HepG2 (cell line): ENCODE data around the gene AGBL3. TPM values are rescaled to one million over a fixed set of nuclear protein-coding genes. Genes with fewer than 3 reads are reported as not detected.
A peak's percentile ranks its signal among the peaks of the same experiment; 100 is the strongest.

ENCODE experiments used
- CC2D1A ChIP-seq: sonication (generic); formaldehyde crosslinking; IDR thresholded peaks from 2 replicates; pipeline ENCODE4 v1.8.1; 2023; ENCODE audit warnings: mild to moderate bottlenecking, missing genetic modification reagents
- HNRNPUL1 ChIP-seq: fragments of 200-400 bp; formaldehyde crosslinking; IDR thresholded peaks from 2 replicates; pipeline ENCODE4 v1.6.1; 2017; ENCODE audit warnings: low read depth, mild to moderate bottlenecking, low read length, moderate library complexity
- IKZF4 ChIP-seq: sonication (generic); formaldehyde crosslinking; IDR thresholded peaks from 2 replicates; pipeline ENCODE4 v1.5.1; 2020; ENCODE audit warnings: borderline replicate concordance, mild to moderate bottlenecking, low read depth, missing genetic modification reagents; ENCODE audit errors: not compliant biosample characterization
- LCORL ChIP-seq, 2 experiments: fragments of 450-650 bp in 1 of 2; sonication (generic) in 1 of 2; formaldehyde crosslinking in 1 of 2; IDR thresholded peaks; 2 replicates each; pipeline versions ENCODE4 v1.5.0 to v1.6.1; 2017 to 2020; ENCODE audit warnings: antibody characterized with exemption in 1 of 2, missing genetic modification reagents in 1 of 2
- MXD4 ChIP-seq: IDR thresholded peaks from 2 replicates; pipeline ENCODE4 v1.6.1; 2016; ENCODE audit warnings: mild to moderate bottlenecking, missing biosample characterization, missing genetic modification reagents
- MYC ChIP-seq: sonication (generic); formaldehyde crosslinking; IDR thresholded peaks from 2 replicates; pipeline ENCODE4 v1.9.0; 2021; ENCODE audit warnings: missing genetic modification reagents, borderline replicate concordance
- NRL ChIP-seq: sonication (generic); formaldehyde crosslinking; IDR thresholded peaks from 2 replicates; pipeline ENCODE4 v1.5.0; 2020; ENCODE audit warnings: missing genetic modification reagents, mild to moderate bottlenecking, moderate library complexity, borderline replicate concordance
- POLR2AphosphoS2 ChIP-seq: IDR thresholded peaks from 2 replicates; pipeline ENCODE4 v1.6.1; 2011; ENCODE audit warnings: low read depth, low read length, improper control_type of control experiment
- TEAD2 ChIP-seq: sonication (generic); formaldehyde crosslinking; IDR thresholded peaks from 2 replicates; pipeline ENCODE4 v1.9.0; 2021; ENCODE audit warnings: missing genetic modification reagents
- WIZ ChIP-seq: sonication (generic); formaldehyde crosslinking; IDR thresholded peaks from 2 replicates; pipeline ENCODE4 v1.5.1; 2020; ENCODE audit warnings: mild to moderate bottlenecking, missing genetic modification reagents
- ZFP41 ChIP-seq: sonication (generic); formaldehyde crosslinking; IDR thresholded peaks from 2 replicates; pipeline ENCODE4 v1.4.0; 2020; ENCODE audit warnings: mild to moderate bottlenecking, missing genetic modification reagents, borderline replicate concordance
- ZNF263 ChIP-seq: sonication (generic); formaldehyde crosslinking; IDR thresholded peaks from 2 replicates; pipeline ENCODE4 v1.4.0; 2020; ENCODE audit warnings: missing genetic modification reagents
- ZNF317 ChIP-seq: sonication (generic); formaldehyde crosslinking; IDR thresholded peaks from 2 replicates; pipeline ENCODE4 v1.5.0; 2020; ENCODE audit warnings: mild to moderate bottlenecking, missing genetic modification reagents
- ZNF570 ChIP-seq: sonication (generic); formaldehyde crosslinking; IDR thresholded peaks from 2 replicates; pipeline ENCODE4 v1.4.0; 2020; ENCODE audit warnings: mild to moderate bottlenecking, missing genetic modification reagents, borderline replicate concordance
- ZNF598 ChIP-seq: sonication (generic); formaldehyde crosslinking; IDR thresholded peaks from 2 replicates; pipeline ENCODE4 v1.5.1; 2020; ENCODE audit warnings: mild to moderate bottlenecking, missing genetic modification reagents, borderline replicate concordance
- ZNF615 ChIP-seq: sonication (generic); formaldehyde crosslinking; IDR thresholded peaks from 2 replicates; pipeline ENCODE4 v1.5.0; 2020; ENCODE audit warnings: mild to moderate bottlenecking, missing genetic modification reagents, borderline replicate concordance
- ZNF644 ChIP-seq: IDR thresholded peaks from 2 replicates; pipeline ENCODE4 v1.6.1; 2016; ENCODE audit warnings: low read depth
- ZNF816 ChIP-seq: sonication (generic); formaldehyde crosslinking; IDR thresholded peaks from 2 replicates; pipeline ENCODE4 v1.8.0; 2022; ENCODE audit warnings: missing genetic modification reagents, mild to moderate bottlenecking, borderline replicate concordance
- polyA plus RNA-seq, 8 experiments: library from polyadenylated mRNA; depleted of rRNA in 3 of 8; stranded (reverse) in 7 of 8; unstranded in 1 of 8; fragments of >200 nt; fragmentation: Illumina TruSeq in 4 of 8; extraction: Trizol in 4 of 8; gene quantifications; 2 replicates each; pipeline versions ENCODE4 v1.2.1 to v1.2.3, GENCODE V29; 2011 to 2016; ENCODE audit warnings: low read depth in 4 of 8, missing spikeins in 1 of 8, mixed read lengths in 1 of 8; ENCODE audit not compliant: insufficient read depth in 1 of 8
- total RNA-seq, 5 experiments: library from RNA; depleted of rRNA; stranded (reverse); fragments of >200 nt; fragmentation: Illumina TruSeq; extraction: Trizol; gene quantifications; 2 replicates each; pipeline ENCODE4 v1.2.3, GENCODE V29; 2016; ENCODE audit warnings: low read depth in 1 of 5
- TF ChIP-seq, protein P1 (sequence below): sonication (generic); formaldehyde crosslinking; IDR thresholded peaks from 2 replicates; pipeline ENCODE4 v1.5.0; 2020; ENCODE audit warnings: missing genetic modification reagents
- TF ChIP-seq, protein P2 (sequence below): sonication (generic); formaldehyde crosslinking; IDR thresholded peaks from 2 replicates; pipeline ENCODE4 v1.4.0; 2020; ENCODE audit warnings: mild to moderate bottlenecking, missing genetic modification reagents
- TF ChIP-seq, protein P3 (sequence below): sonication (generic); formaldehyde crosslinking; IDR thresholded peaks from 2 replicates; pipeline ENCODE4 v1.8.0; 2022; ENCODE audit warnings: mild to moderate bottlenecking, missing genetic modification reagents
- TF ChIP-seq, protein P4 (sequence below), 2 experiments: sonication (generic) in 1 of 2; formaldehyde crosslinking in 1 of 2; IDR thresholded peaks; 2 replicates each; pipeline versions ENCODE4 v1.4.0 to v1.6.1; 2018 to 2020; ENCODE audit warnings: missing genetic modification reagents in 2 of 2, borderline replicate concordance in 1 of 2, low read depth in 1 of 2, mild to moderate bottlenecking in 1 of 2, missing biosample characterization in 1 of 2
- TF ChIP-seq, protein P5 (sequence below): sonication (generic); formaldehyde crosslinking; conservative IDR thresholded peaks from 2 replicates; pipeline ENCODE4 v1.8.0; 2022; ENCODE audit warnings: missing genetic modification reagents

The AGBL3 gene
- total and polyA plus RNA-seq, 2 of the 13 experiments (the other 11 are each of a cell fraction or from before 2014, with no cell fraction given): 2.2 to 7.2 TPM

DNA sequence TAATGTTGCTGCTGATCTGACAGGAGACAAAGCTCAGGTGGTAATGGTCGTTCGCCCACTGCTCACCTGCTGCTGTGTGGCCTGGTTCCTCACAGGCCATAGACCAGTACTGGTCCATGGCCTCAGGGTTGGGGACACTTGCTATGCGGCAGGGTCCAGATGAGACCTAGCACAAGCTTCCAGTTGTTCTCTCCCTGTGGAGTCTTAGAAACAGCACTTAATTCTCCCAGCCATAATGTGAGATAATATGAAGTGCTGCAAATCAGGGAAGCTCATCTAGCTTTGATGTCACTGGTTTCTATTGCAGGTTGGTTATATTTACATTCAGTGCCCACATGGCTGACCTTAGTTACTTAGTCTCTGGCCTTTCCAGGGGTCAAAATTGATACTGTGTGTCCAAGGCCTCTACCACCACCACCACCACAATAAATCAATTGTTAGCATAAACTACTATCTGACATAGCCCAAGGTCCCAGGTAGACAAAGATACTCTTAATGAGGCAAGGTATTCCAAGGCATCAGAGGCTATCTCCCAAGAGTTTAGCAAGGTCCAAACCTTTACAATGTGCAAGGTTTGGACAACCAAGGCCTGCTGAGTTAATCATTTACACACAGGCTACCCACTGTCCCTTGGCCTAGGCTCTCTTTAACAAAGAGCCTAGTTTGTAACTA lies 11.0 kb downstream of the AGBL3 start (continued):
- TF ChIP-seq IKZF4 (CRISPR knock-in tag) (no peak), ZNF317 (CRISPR knock-in tag) (no peak), MYC (peak; percentile 42; the same call in 1 of the 2 replicates), CC2D1A (CRISPR knock-in tag) (no peak), TEAD2 (CRISPR knock-in tag) (no peak), HNRNPUL1 (peak; percentile 91), ZNF570 (CRISPR knock-in tag) (no peak), ZNF598 (CRISPR knock-in tag) (peak; percentile 64; the same call in 1 of the 2 replicates), ZNF816 (CRISPR knock-in tag) (no peak; the same call in 1 of the 2 replicates), POLR2AphosphoS2 (no peak), WIZ (CRISPR knock-in tag) (no peak), ZNF263 (CRISPR knock-in tag) (no peak), ZNF615 (no peak), ZNF644 (peak; percentile 10; the same call in 1 of the 2 replicates), NRL (CRISPR knock-in tag) (no peak), MXD4 (CRISPR knock-in tag) (no peak), LCORL (IDR thresholded peaks at IDR 0.05) (no peak), LCORL (CRISPR knock-in tag; IDR thresholded peaks at IDR 0.05) (peak; percentile 38), ZFP41 (CRISPR knock-in tag) (no peak)
- TF ChIP-seq, protein P1, sequence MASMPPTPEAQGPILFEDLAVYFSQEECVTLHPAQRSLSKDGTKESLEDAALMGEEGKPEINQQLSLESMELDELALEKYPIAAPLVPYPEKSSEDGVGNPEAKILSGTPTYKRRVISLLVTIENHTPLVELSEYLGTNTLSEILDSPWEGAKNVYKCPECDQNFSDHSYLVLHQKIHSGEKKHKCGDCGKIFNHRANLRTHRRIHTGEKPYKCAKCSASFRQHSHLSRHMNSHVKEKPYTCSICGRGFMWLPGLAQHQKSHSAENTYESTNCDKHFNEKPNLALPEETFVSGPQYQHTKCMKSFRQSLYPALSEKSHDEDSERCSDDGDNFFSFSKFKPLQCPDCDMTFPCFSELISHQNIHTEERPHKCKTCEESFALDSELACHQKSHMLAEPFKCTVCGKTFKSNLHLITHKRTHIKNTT (CRISPR knock-in tag): no peak
- TF ChIP-seq, protein P2, sequence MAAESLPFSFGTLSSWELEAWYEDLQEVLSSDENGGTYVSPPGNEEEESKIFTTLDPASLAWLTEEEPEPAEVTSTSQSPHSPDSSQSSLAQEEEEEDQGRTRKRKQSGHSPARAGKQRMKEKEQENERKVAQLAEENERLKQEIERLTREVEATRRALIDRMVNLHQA (CRISPR knock-in tag): no peak
- TF ChIP-seq, protein P3, sequence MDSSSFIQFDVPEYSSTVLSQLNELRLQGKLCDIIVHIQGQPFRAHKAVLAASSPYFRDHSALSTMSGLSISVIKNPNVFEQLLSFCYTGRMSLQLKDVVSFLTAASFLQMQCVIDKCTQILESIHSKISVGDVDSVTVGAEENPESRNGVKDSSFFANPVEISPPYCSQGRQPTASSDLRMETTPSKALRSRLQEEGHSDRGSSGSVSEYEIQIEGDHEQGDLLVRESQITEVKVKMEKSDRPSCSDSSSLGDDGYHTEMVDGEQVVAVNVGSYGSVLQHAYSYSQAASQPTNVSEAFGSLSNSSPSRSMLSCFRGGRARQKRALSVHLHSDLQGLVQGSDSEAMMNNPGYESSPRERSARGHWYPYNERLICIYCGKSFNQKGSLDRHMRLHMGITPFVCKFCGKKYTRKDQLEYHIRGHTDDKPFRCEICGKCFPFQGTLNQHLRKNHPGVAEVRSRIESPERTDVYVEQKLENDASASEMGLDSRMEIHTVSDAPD (CRISPR knock-in tag): peak; percentile 86; the same call in 1 of the 2 replicates
- TF ChIP-seq, protein P4, sequence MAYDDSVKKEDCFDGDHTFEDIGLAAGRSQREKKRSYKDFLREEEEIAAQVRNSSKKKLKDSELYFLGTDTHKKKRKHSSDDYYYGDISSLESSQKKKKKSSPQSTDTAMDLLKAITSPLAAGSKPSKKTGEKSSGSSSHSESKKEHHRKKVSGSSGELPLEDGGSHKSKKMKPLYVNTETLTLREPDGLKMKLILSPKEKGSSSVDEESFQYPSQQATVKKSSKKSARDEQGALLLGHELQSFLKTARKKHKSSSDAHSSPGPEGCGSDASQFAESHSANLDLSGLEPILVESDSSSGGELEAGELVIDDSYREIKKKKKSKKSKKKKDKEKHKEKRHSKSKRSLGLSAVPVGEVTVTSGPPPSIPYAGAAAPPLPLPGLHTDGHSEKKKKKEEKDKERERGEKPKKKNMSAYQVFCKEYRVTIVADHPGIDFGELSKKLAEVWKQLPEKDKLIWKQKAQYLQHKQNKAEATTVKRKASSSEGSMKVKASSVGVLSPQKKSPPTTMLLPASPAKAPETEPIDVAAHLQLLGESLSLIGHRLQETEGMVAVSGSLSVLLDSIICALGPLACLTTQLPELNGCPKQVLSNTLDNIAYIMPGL (CRISPR knock-in tag; IDR thresholded peaks at IDR 0.05; ENCODE audit: borderline replicate concordance in 1 of 2, low read depth in 1 of 2): 0 out of 4 replicates have a peak, but pooled peaks of 1 of the 2 experiments have one; percentile 38
- TF ChIP-seq, protein P5, sequence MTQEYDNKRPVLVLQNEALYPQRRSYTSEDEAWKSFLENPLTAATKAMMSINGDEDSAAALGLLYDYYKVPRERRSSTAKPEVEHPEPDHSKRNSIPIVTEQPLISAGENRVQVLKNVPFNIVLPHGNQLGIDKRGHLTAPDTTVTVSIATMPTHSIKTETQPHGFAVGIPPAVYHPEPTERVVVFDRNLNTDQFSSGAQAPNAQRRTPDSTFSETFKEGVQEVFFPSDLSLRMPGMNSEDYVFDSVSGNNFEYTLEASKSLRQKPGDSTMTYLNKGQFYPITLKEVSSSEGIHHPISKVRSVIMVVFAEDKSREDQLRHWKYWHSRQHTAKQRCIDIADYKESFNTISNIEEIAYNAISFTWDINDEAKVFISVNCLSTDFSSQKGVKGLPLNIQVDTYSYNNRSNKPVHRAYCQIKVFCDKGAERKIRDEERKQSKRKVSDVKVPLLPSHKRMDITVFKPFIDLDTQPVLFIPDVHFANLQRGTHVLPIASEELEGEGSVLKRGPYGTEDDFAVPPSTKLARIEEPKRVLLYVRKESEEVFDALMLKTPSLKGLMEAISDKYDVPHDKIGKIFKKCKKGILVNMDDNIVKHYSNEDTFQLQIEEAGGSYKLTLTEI: no peak
